DND-41 (cell line): ENCODE measurements around the gene CTSC.

Experiments used
- ATAC-seq: fragments of 200-7000 bp; cut with Tn5 transposase; 3 replicates; pipeline ENCODE4 v1.9.1; 2021; ENCODE audit warnings: low read depth; ENCODE audit not compliant: insufficient read depth
- DNase-seq: peaks from one replicate; pipeline ENCODE4 v3.0.0-alpha.2; 2020
- H2AFZ ChIP-seq: 2 replicates; pipeline ENCODE4 v1.6.0; 2012; ENCODE audit warnings: low read depth, low read length
- H3K27ac ChIP-seq: 2 replicates; pipeline ENCODE4 v1.5.1; 2012; ENCODE audit warnings: low read length, inconsistent platforms
- H3K27me3 ChIP-seq: fragments of 200-600 bp; sonication (generic); 2 replicates; pipeline ENCODE4 v1.6.0; 2012; ENCODE audit warnings: low read length, mild to moderate bottlenecking, inconsistent platforms; ENCODE audit not compliant: insufficient read depth, poor library complexity
- H3K36me3 ChIP-seq: 2 replicates; pipeline ENCODE4 v1.5.1; 2012; ENCODE audit warnings: low read length, inconsistent platforms; ENCODE audit not compliant: insufficient read depth
- H3K4me1 ChIP-seq: 2 replicates; pipeline ENCODE4 v1.5.1; 2012; ENCODE audit warnings: mild to moderate bottlenecking, low read length; ENCODE audit not compliant: insufficient read depth
- H3K4me2 ChIP-seq: 2 replicates; pipeline ENCODE4 v1.6.0; 2012; ENCODE audit warnings: mild to moderate bottlenecking, moderate library complexity, low read length, inconsistent platforms; ENCODE audit not compliant: insufficient read depth
- H3K4me3 ChIP-seq, 2 experiments: fragments of 200-600 bp in 1 of 2; shearing (Covaris generic) in 1 of 2; 2 replicates each; pipeline ENCODE4 v1.5.1; 2012 to 2016; ENCODE audit warnings: inconsistent platforms in 2 of 2, low read length in 2 of 2, mild to moderate bottlenecking in 2 of 2, low read depth in 1 of 2, moderate library complexity in 1 of 2
- H3K79me2 ChIP-seq: 2 replicates; pipeline ENCODE4 v1.6.0; 2012; ENCODE audit warnings: low read length, inconsistent platforms; ENCODE audit not compliant: insufficient read depth
- H3K9ac ChIP-seq: 2 replicates; pipeline ENCODE4 v1.6.0; 2012; ENCODE audit warnings: low read depth, mild to moderate bottlenecking, inconsistent platforms, low read length, moderate library complexity
- H3K9me3 ChIP-seq: 2 replicates; pipeline ENCODE4 v1.5.1; 2012; ENCODE audit warnings: low read length, moderate library complexity, mild to moderate bottlenecking, inconsistent platforms; ENCODE audit not compliant: insufficient read depth, severe bottlenecking
- H4K20me1 ChIP-seq: 2 replicates; pipeline ENCODE4 v1.6.0; 2012; ENCODE audit warnings: low read length; ENCODE audit not compliant: insufficient read depth
- EZH2 ChIP-seq: IDR thresholded peaks from 3 replicates; pipeline ENCODE4 v1.6.1; 2012; ENCODE audit warnings: borderline replicate concordance, low read depth, mild to moderate bottlenecking, moderate library complexity, low read length, inconsistent platforms; ENCODE audit not compliant: severe bottlenecking
- TF ChIP-seq, protein P1 (sequence below): IDR thresholded peaks from 2 replicates; pipeline ENCODE4 v1.5.1; 2012; ENCODE audit warnings: borderline replicate concordance, low read length, moderate library complexity, mild to moderate bottlenecking; ENCODE audit not compliant: poor library complexity, severe bottlenecking; ENCODE audit errors: extremely low read depth

CTSC gene

DNA sequence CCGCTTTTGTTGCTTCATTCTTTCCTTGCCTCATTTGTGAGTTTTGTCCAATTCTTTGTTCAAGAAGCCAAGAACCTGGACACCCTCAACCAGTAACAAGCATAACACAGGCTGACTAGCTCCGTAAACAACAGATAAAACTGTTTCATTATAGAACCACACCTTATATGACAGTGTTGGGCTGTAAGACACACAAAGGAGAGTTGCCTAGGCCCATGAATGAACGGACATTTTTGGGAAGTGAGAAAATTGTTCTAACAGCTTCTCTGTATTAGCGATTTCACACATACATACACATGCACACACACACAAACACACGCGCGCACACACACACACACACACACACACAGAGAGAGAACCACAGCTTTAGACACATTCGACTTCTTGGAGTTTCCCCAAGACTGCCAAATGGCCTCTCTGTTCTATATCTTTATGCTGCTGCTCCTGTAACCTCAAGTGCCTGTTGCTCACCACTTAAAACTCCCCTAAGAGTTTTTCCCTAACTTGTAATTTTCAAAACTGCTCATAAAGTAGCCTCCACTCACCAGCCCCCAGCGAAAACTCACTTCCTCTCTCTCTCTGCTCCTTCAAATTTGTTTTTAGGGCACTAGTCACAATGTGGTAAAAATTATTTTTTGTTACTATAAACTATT, 35.9 kb downstream of the CTSC start:
- Histone ChIP-seq H3K36me3 (peaks cover 96% of the 10 kb centered on the region), H2AFZ (no peak overlapping the region), H3K27ac (no peak overlapping the region), H3K4me1 (no peaks in the 10 kb centered on the region), H3K4me2 (no peak overlapping the region), H3K9me3 (no peaks in the 10 kb centered on the region), H3K27me3 (no peaks in the 10 kb centered on the region), H3K79me2 (peaks cover 27% of the 10 kb centered on the region), H3K9ac (no peak overlapping the region), H3K4me3 (no peak overlapping the region), H4K20me1 (0 out of 2 replicates have a peak, but pooled peaks cover 11% of the 10 kb centered on the region)
- ATAC-seq, result peak; percentile 35; the same call in 1 of the 3 replicates
- no peak for DNase-seq
- TF ChIP-seq, protein P1, sequence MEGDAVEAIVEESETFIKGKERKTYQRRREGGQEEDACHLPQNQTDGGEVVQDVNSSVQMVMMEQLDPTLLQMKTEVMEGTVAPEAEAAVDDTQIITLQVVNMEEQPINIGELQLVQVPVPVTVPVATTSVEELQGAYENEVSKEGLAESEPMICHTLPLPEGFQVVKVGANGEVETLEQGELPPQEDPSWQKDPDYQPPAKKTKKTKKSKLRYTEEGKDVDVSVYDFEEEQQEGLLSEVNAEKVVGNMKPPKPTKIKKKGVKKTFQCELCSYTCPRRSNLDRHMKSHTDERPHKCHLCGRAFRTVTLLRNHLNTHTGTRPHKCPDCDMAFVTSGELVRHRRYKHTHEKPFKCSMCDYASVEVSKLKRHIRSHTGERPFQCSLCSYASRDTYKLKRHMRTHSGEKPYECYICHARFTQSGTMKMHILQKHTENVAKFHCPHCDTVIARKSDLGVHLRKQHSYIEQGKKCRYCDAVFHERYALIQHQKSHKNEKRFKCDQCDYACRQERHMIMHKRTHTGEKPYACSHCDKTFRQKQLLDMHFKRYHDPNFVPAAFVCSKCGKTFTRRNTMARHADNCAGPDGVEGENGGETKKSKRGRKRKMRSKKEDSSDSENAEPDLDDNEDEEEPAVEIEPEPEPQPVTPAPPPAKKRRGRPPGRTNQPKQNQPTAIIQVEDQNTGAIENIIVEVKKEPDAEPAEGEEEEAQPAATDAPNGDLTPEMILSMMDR, result no peak
- no peak for TF ChIP-seq EZH2

DNA sequence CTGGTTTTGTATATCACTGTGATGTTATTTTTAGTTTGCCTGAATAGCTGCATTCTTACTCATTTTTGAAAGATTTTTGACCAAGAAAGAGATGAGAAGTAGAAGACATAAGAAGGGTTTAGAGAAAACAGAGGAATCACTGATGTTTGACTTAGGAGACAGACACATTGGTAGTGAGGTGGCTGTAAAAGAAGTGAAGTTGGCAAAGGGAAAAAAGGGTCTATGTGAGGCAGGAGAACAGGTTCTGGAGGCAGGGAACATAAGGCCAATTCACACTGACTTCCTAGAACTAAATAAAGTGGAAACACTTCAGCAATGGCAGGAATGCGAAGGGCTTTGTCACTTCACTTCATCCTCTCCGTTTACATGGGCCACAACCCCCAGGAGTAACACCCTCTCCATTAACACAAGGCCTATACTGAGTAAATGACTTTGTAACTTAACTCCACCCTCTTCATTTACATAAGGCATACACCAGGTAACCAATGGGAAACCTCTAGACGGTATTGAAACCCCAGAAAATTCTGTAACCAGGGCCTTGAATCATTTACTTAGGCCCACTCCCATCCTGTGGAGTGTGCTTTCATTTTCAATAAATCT, 36.5 kb downstream of the CTSC start:
- H3K4me3 ChIP-seq, result no peak overlapping the region

DNA sequence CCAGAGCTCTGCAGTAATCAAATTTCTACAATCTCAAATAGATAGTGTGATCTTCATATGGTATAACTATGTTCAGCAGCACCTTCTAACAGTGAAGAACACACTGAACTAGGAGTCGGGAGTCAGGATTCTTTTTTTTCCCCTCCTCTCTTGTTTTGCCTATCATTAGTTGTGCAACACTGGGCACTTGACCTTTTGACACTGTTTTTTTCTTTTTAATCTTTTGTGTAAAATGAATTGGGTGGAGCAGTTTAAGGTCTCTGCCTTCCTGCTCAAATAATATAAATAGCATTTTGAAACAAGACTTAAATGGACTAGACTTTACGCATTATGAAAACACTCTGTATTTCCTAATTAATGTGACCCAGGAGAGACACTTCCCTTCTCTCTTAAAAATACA, 39.7 kb downstream of the CTSC start:
- no peak for TF ChIP-seq EZH2
- TF ChIP-seq, protein P1, result no peak
- H3K27ac ChIP-seq, result no peak overlapping the region
- no peaks in the 10 kb centered on the region for H3K27me3 ChIP-seq
- H4K20me1 ChIP-seq, result 0 out of 2 replicates have a peak, but pooled peaks cover 15% of the 10 kb centered on the region
- no peak overlapping the region for H3K4me3 ChIP-seq
- no peak overlapping the region for H2AFZ ChIP-seq
- H3K36me3 ChIP-seq, result peaks cover 96% of the 10 kb centered on the region
- H3K4me1 ChIP-seq, result no peaks in the 10 kb centered on the region
- no peak for ATAC-seq
- H3K9me3 ChIP-seq, result no peaks in the 10 kb centered on the region
- DNase-seq, result no peak
- H3K4me2 ChIP-seq, result no peak overlapping the region
- no peak overlapping the region for H3K9ac ChIP-seq
- no peaks in the 10 kb centered on the region for H3K79me2 ChIP-seq

More for the DNA sequence above, 36.5 kb downstream of the CTSC start:
- ATAC-seq, result peak; percentile 35; the same call in 1 of the 3 replicates
- Histone ChIP-seq H2AFZ (no peak overlapping the region), H3K27ac (no peak overlapping the region), H3K4me1 (no peaks in the 10 kb centered on the region), H3K4me2 (no peak overlapping the region), H4K20me1 (0 out of 2 replicates have a peak, but pooled peaks cover 9% of the 10 kb centered on the region), H3K27me3 (no peaks in the 10 kb centered on the region), H3K79me2 (peaks cover 22% of the 10 kb centered on the region), H3K9ac (no peak overlapping the region), H3K36me3 (peaks cover 96% of the 10 kb centered on the region), H3K9me3 (no peaks in the 10 kb centered on the region)
- no peak for DNase-seq
- TF ChIP-seq EZH2, result no peak
- TF ChIP-seq, protein P1, result no peak
